GM12801 (cell line): ENCODE results near the gene PPCS.

Source experiments
- CTCF ChIP-seq: IDR thresholded peaks from one replicate; pipeline ENCODE4 v1.5.1; 2011; ENCODE audit warnings: control low read depth; ENCODE audit not compliant: insufficient read length; ENCODE audit errors: extremely low read depth

The PPCS gene

GRCh38 chr1:42453386-42453785 is 3.0 kb upstream of the PPCS start:
- no peak for TF ChIP-seq CTCF

- TF ChIP-seq CTCF = no peak
Observed at GRCh38 chr1:42454403-42454802, 1.9 kb upstream of the PPCS start.

GRCh38 chr1:42456754-42457089 is 379 bp downstream of the PPCS start:
- no peak for TF ChIP-seq CTCF

- no peak for TF ChIP-seq CTCF
Observed at GRCh38 chr1:42461196-42461595, 4.9 kb downstream of the PPCS start.

- no peak for TF ChIP-seq CTCF
Observed at GRCh38 chr1:42462828-42463763, 6.8 kb downstream of the PPCS start, which contains the start of gene CCDC30. CCDC30 (plus strand) TSS chr1:42463286; CDS start chr1:42480552, 17,266 bp downstream.

- no peak for TF ChIP-seq CTCF
Observed at GRCh38 chr1:42463921-42464320, 7.6 kb downstream of the PPCS start.

GRCh38 chr1:42466030-42466429 is 9.7 kb downstream of the PPCS start:
- no peak for TF ChIP-seq CTCF
